Neural cell (in vitro differentiated cells): ENCODE data around the gene OCIAD1. TPM values are rescaled to one million over a fixed set of nuclear protein-coding genes. Genes with fewer than 3 reads are reported as not detected.

Source experiments
- H2AFZ ChIP-seq: fragments of 200-600, 300-800 bp; sonication (generic), shearing (Covaris generic); 2 replicates; pipeline ENCODE4 v1.6.0; 2014; ENCODE audit warnings: low read depth, mild to moderate bottlenecking, antibody characterized with exemption, low read length, moderate library complexity
- H3F3A ChIP-seq: fragments of 200-600 bp; shearing (Covaris generic); 2 replicates; pipeline ENCODE4 v1.6.1; 2016; ENCODE audit warnings: mild to moderate bottlenecking, moderate library complexity, mixed read lengths, antibody characterized with exemption, low read length; ENCODE audit not compliant: insufficient read depth, poor library complexity, severe bottlenecking
- H3K27ac ChIP-seq: fragments of 200-600, 300-800 bp; sonication (generic), shearing (Covaris generic); 2 replicates; pipeline ENCODE4 v1.5.1; 2014; ENCODE audit warnings: mild to moderate bottlenecking, low read length, moderate library complexity
- H3K27me3 ChIP-seq: fragments of 300-800, 200-600 bp; sonication (generic), shearing (Covaris generic); 2 replicates; pipeline ENCODE4 v1.6.0; 2014; ENCODE audit warnings: mild to moderate bottlenecking, low read depth, low read length, moderate library complexity; ENCODE audit not compliant: insufficient read depth
- H3K36me3 ChIP-seq: fragments of 300-800, 200-600 bp; sonication (generic), shearing (Covaris generic); 2 replicates; pipeline ENCODE4 v1.5.1; 2014; ENCODE audit warnings: mild to moderate bottlenecking, antibody characterized with exemption, low read length, moderate library complexity; ENCODE audit not compliant: insufficient read depth
- H3K4me2 ChIP-seq: fragments of 300-800, 200-600 bp; sonication (generic), shearing (Covaris generic); 2 replicates; pipeline ENCODE4 v1.6.0; 2014; ENCODE audit warnings: mild to moderate bottlenecking, low read length
- H3K4me3 ChIP-seq: fragments of 300-800, 200-600 bp; sonication (generic), shearing (Covaris generic); 2 replicates; pipeline ENCODE4 v1.5.1; 2014; ENCODE audit warnings: mild to moderate bottlenecking, low read length, moderate library complexity
- H3K79me2 ChIP-seq: fragments of 200-600 bp; shearing (Covaris generic); replicated peaks from 2 replicates; pipeline ENCODE4 v1.6.0; 2014; ENCODE audit warnings: mild to moderate bottlenecking, low read length, moderate library complexity; ENCODE audit not compliant: insufficient read depth
- H3K9ac ChIP-seq: fragments of 300-800, 200-600 bp; sonication (generic), shearing (Covaris generic); 2 replicates; pipeline ENCODE4 v1.6.1; 2016; ENCODE audit warnings: mild to moderate bottlenecking, low read length, mixed read lengths
- H3K9me2 ChIP-seq: fragments of 200-600 bp; shearing (Covaris generic); 2 replicates; pipeline ENCODE4 v1.6.1; 2016; ENCODE audit warnings: mild to moderate bottlenecking, low read length, mixed read lengths; ENCODE audit not compliant: insufficient read depth
- H3K9me3 ChIP-seq: fragments of 200-600, 300-800 bp; sonication (generic), shearing (Covaris generic); 2 replicates; pipeline ENCODE4 v1.6.1; 2016; ENCODE audit warnings: mild to moderate bottlenecking, mixed run types, low read length, moderate library complexity, mixed read lengths
- H4K20me1 ChIP-seq: fragments of 200-600 bp; shearing (Covaris generic); 2 replicates; pipeline ENCODE4 v1.6.1; 2016; ENCODE audit warnings: mild to moderate bottlenecking, mixed run types; ENCODE audit not compliant: insufficient read depth
- CTCF ChIP-seq: fragments of 450-650 bp; IDR thresholded peaks from 2 replicates; pipeline ENCODE4 v1.5.1; 2014; ENCODE audit warnings: antibody characterized with exemption, mild to moderate bottlenecking, moderate library complexity; ENCODE audit not compliant: poor library complexity, severe bottlenecking
- EP300 ChIP-seq: fragments of 450-650 bp; conservative IDR thresholded peaks from 2 replicates; pipeline ENCODE4 v1.6.1; 2014; ENCODE audit warnings: antibody characterized with exemption, mild to moderate bottlenecking, moderate library complexity; ENCODE audit not compliant: poor library complexity, severe bottlenecking
- EZH2 ChIP-seq: fragments of 200-600, 300-800 bp; shearing (Covaris generic), sonication (generic); IDR thresholded peaks from 2 replicates; pipeline ENCODE4 v1.6.1; 2014; ENCODE audit warnings: antibody characterized with exemption, low read length, borderline replicate concordance, mild to moderate bottlenecking; ENCODE audit not compliant: insufficient read depth, poor library complexity, severe bottlenecking
- MXI1 ChIP-seq: fragments of 450-650 bp; conservative IDR thresholded peaks from 2 replicates; pipeline ENCODE4 v1.6.1; 2014; ENCODE audit warnings: antibody characterized with exemption, mild to moderate bottlenecking; ENCODE audit not compliant: poor library complexity, severe bottlenecking
- POLR2AphosphoS5 ChIP-seq: IDR thresholded peaks from 2 replicates; pipeline ENCODE4 v1.6.1; 2012
- RAD21 ChIP-seq: fragments of 450-650 bp; conservative IDR thresholded peaks from 2 replicates; pipeline ENCODE4 v1.6.1; 2014; ENCODE audit warnings: antibody characterized with exemption, mild to moderate bottlenecking, moderate library complexity
- REST ChIP-seq: IDR thresholded peaks from 2 replicates; pipeline ENCODE4 v1.6.1; 2012; ENCODE audit warnings: borderline replicate concordance
- SMC3 ChIP-seq: fragments of 450-650 bp; conservative IDR thresholded peaks from 2 replicates; pipeline ENCODE4 v1.6.1; 2014; ENCODE audit warnings: antibody characterized with exemption, mild to moderate bottlenecking, moderate library complexity; ENCODE audit not compliant: poor library complexity
- TAF1 ChIP-seq: IDR thresholded peaks from 2 replicates; pipeline ENCODE4 v1.6.1; 2012; ENCODE audit warnings: low read depth
- polyA plus RNA-seq: library from polyadenylated mRNA; depleted of rRNA; stranded (reverse); fragments of >200 nt; gene quantifications from 2 replicates; pipeline ENCODE4 v1.2.3, GENCODE V29; 2014

Gene OCIAD1
- polyA plus RNA-seq, 1 donor from 2014 or later: 449 TPM

GRCh38 chr4:48854982-48855381 is 24.1 kb downstream of the OCIAD1 start:
- Histone ChIP-seq H4K20me1 (no peaks in the 10 kb centered on the region), H3K9me3 (no peaks in the 10 kb centered on the region), H3K9ac (no peak overlapping the region), H3F3A (no peaks in the 10 kb centered on the region), H3K27me3 (no peaks in the 10 kb centered on the region), H3K27ac (no peak overlapping the region), H3K36me3 (peaks cover 4% of the 10 kb centered on the region), H3K4me3 (no peak overlapping the region), H3K79me2 (no peaks in the 10 kb centered on the region), H3K4me2 (no peak overlapping the region), H3K9me2 (no peaks in the 10 kb centered on the region), H2AFZ (no peak overlapping the region)
- TF ChIP-seq SMC3: no peak
- no peak for TF ChIP-seq EP300
- no peak for TF ChIP-seq POLR2AphosphoS5
- TF ChIP-seq TAF1: no peak
- TF ChIP-seq MXI1: no peak
- TF ChIP-seq EZH2: no peak

GRCh38 chr4:48858130-48858529 is 27.2 kb downstream of the OCIAD1 start:
- no peaks in the 10 kb centered on the region for H3F3A ChIP-seq
- no peaks in the 10 kb centered on the region for H3K9me2 ChIP-seq
- H3K9me3 ChIP-seq: no peaks in the 10 kb centered on the region
- H3K27me3 ChIP-seq: no peaks in the 10 kb centered on the region
- H2AFZ ChIP-seq: no peak overlapping the region
- no peak overlapping the region for H3K4me2 ChIP-seq
- H3K27ac ChIP-seq: no peak overlapping the region
- TF ChIP-seq MXI1 (no peak), TAF1 (no peak), EP300 (no peak), REST (no peak), POLR2AphosphoS5 (no peak), RAD21 (no peak), SMC3 (no peak), CTCF (no peak), EZH2 (no peak)
- no peak overlapping the region for H3K9ac ChIP-seq
- H4K20me1 ChIP-seq: no peaks in the 10 kb centered on the region
- no peaks in the 10 kb centered on the region for H3K79me2 ChIP-seq
- H3K4me3 ChIP-seq: no peak overlapping the region
- H3K36me3 ChIP-seq: peaks cover 9% of the 10 kb centered on the region
